GM12801 (cell line): ENCODE data around the gene FAP.

Experiments
- CTCF ChIP-seq: IDR thresholded peaks from one replicate; pipeline ENCODE4 v1.5.1; 2011; ENCODE audit warnings: control low read depth; ENCODE audit not compliant: insufficient read length; ENCODE audit errors: extremely low read depth

FAP gene

GRCh38 chr2:162226836-162227235, 16.4 kb downstream of the FAP start:
- no peak for TF ChIP-seq CTCF

- TF ChIP-seq CTCF: no peak
These were observed 22.2 kb downstream of the FAP start for GRCh38 chr2:162221064-162221463.

- no peak for TF ChIP-seq CTCF
These were observed 22.9 kb downstream of the FAP start for GRCh38 chr2:162220368-162220767.

GRCh38 chr2:162219426-162219825, 23.8 kb downstream of the FAP start:
- TF ChIP-seq CTCF: no peak

- no peak for TF ChIP-seq CTCF
These were observed 25.6 kb downstream of the FAP start for GRCh38 chr2:162217598-162217997.

GRCh38 chr2:162215162-162215561, 28.1 kb downstream of the FAP start:
- TF ChIP-seq CTCF: no peak

- no peak for TF ChIP-seq CTCF
These were observed 30.9 kb downstream of the FAP start for GRCh38 chr2:162212366-162212765.

GRCh38 chr2:162211732-162212131, 31.5 kb downstream of the FAP start:
- no peak for TF ChIP-seq CTCF
